ENCODE measurements around the gene GRM7. TPM values are rescaled to one million over a fixed set of nuclear protein-coding genes. Genes with fewer than 3 reads are reported as not detected.

Gene GRM7
- polyA plus RNA-seq, 4 donors: 1.9 to 2.2 (median 2.2) TPM

GRCh38 chr3:7749931-7750695, 889.2 kb downstream of the GRM7 start:
- no peak for DNase-seq (ENCODE audit: low read depth in 4 of 4, low spot score in 3 of 4)

DNA sequence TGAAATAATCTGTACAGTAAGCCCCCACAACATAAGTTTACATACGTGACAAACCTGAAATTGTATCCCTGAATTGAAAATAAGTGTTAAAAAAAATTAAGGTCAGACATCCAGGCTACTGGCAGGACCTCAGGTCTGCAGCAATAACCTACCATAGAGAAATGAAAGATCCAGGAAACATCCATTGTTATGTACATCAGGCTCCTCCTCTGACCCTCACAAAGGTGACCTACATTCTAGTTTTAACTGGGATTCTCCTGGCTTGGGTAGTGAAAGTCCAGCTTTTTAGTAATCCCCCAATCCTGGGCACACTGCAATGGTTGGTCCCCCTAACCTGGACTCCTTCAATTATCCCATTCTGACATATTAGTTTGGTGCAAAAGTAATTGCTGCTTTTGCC, 891.1 kb downstream of the GRM7 start:
- DNase-seq (ENCODE audit: low read depth in 4 of 4, low spot score in 3 of 4): no peak

GRCh38 chr3:7754653-7755441, 893.9 kb downstream of the GRM7 start:
- DNase-seq (ENCODE audit: low read depth in 4 of 4, low spot score in 3 of 4): no peak

GRCh38 chr3:7759630-7760029, 898.7 kb downstream of the GRM7 start:
- no peak for DNase-seq (ENCODE audit: low read depth in 4 of 4, low spot score in 3 of 4)

DNA sequence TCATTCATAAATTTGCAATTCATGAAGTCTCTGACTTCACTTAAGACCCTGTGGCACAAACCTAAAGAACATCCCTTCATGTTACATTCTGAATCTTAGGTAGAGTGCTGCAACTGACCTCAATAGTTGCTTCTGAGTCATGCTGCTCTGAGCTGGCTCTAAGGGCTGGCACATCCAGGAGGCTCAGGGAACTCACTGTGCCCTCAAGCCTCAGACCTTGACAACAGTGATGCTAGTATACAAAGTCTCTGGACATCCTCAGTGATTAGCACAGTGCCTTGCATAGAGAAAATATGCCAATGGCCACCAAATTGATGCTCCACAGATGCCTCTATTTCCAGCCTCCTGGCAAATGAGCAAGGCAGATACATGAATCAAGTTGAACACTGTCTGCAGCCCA, 899.8 kb downstream of the GRM7 start:
- DNase-seq (ENCODE audit: low read depth in 4 of 4, low spot score in 3 of 4): no peak

DNA sequence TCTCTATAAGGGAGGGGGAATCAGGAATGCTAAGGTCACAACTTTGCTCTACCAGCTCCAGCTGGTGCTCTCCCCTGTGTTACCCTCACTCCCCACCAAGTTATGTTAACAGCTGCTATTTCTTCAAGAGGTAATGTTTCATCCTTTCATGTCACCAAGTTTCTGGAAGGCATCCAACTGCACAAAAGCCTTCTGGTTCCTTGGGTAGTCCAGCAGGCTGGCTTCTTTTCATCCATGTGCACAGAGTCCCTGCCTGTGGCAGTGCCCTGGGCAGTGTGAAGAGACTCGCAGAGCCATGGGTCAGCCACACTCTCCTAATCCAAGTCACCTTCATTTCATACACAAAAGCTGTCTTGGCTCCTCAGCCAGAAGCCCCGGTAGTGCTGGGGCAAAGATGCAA, 903.2 kb downstream of the GRM7 start:
- DNase-seq (ENCODE audit: low read depth in 4 of 4, low spot score in 3 of 4): no peak

DNA sequence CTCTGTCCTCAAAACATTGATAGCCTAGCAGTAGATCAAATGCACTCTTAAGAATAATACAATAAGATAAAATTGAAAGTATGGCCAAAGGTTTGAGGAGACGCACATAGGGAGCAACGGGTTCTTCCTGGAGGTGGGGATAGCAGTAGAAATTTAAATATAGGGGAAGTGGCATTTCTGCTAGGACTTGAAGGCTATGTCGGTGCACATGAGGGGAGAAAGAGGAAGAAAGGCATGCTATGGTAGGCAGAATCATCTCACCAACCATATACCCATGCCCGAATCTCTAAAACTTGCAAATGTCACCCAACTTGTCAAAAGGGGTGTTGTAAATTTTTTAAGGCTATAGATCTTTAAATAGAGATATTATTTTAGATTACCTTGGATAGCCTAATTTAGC, 905.6 kb downstream of the GRM7 start:
- no peak for DNase-seq (ENCODE audit: low read depth in 4 of 4, low spot score in 3 of 4)

- no peak for DNase-seq (ENCODE audit: low read depth in 4 of 4, low spot score in 3 of 4)
These were observed 918.4 kb downstream of the GRM7 start for GRCh38 chr3:7779331-7779730.

DNA sequence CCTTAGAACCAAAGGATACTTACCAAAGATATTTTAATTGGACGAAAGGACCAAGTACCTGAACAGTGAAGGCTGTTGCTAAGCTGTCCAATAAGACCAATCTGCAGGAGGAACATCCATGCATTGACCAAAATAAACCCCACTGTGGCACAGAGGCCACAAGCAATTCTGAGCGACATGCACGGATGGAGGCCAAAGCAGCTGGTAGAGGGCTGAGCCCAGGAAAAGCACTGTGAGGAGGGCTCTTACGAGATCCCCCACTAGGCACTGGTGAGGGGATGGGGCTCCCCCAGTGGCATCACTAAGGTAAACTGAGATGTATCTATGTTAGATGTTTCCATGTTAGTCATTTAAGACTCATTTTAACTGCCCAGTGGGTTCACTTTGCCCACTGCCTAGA, 920.5 kb downstream of the GRM7 start:
- no peak for DNase-seq (ENCODE audit: low read depth in 4 of 4, low spot score in 3 of 4)

GRCh38 chr3:7787871-7788828, 927.2 kb downstream of the GRM7 start:
- no peak for DNase-seq (ENCODE audit: low read depth in 4 of 4, low spot score in 3 of 4)

DNA sequence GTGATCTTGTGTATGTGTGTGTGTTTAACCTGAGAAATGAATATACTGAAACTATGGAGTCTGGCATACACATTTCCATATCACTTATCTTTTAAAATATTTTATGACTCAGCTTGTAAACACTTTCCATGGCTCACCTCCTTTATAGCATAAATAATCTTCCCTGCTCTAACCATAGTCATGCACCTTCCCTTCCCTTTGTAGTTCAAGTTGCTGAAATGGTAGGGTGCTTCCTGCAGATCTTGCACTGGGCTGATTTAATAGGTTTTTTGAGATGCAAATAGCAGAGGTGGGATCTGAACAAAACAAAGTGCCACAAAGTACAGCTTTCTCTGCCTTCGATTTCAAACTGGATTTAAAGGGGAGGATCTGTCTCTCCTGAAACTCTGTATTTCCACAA, 928.0 kb downstream of the GRM7 start:
- DNase-seq (ENCODE audit: low read depth in 4 of 4, low spot score in 3 of 4): no peak

DNA sequence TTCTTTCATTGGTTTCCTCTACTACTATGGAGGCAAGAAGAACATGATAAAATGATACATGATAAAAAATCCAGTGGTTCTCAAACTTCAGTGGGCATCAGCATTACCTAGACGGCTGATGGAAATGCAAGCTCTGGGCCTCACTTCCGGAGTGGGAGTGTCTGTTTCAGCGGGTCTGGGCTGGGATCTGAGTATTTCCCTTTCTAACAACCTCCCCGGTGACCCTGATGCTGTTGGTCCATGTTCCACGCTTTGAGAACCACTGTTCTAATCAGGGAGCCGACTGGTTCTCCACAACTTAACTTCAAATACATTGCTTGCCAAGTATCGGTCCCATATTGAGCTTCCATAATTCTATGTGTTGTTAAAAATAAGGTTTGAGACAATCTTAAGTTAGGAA, 928.4 kb downstream of the GRM7 start:
- DNase-seq (ENCODE audit: low read depth in 4 of 4, low spot score in 3 of 4): no peak

GRCh38 chr3:7790141-7790540, 929.2 kb downstream of the GRM7 start:
- DNase-seq (ENCODE audit: low read depth in 4 of 4, low spot score in 3 of 4): no peak

Measured in left renal pelvis (tissue), 4 donors.